Mammary epithelial cell (primary cell): ENCODE data around the gene PRLHR.

Source experiments
- CTCF ChIP-seq, 2 donors: IDR thresholded peaks in 1 of 2; conservative IDR thresholded peaks in 1 of 2; 2 replicates each; pipeline ENCODE4 v1.5.1; 2011 to 2012; ENCODE audit warnings: inconsistent platforms in 2 of 2, low read length in 2 of 2, mild to moderate bottlenecking in 2 of 2, control low read depth in 1 of 2, low read depth in 1 of 2; ENCODE audit not compliant: insufficient read depth in 1 of 2; ENCODE audit errors: extremely low read depth in 1 of 2
- EZH2 ChIP-seq: IDR thresholded peaks from 2 replicates; pipeline ENCODE4 v1.6.1; 2012; ENCODE audit warnings: low read length, inconsistent platforms, borderline replicate concordance

GRCh38 chr10:118564114-118564513 lies 31.3 kb downstream of the PRLHR start:
- TF ChIP-seq CTCF (conservative IDR thresholded peaks at IDR 0.05 in 1 of 2, IDR thresholded peaks at IDR 0.05 in 1 of 2; ENCODE audit: extremely low read depth in 1 of 2, insufficient read depth in 1 of 2, low read depth in 1 of 2, low read length in 2 of 2) = no peak
- no peak for TF ChIP-seq EZH2
